Measurements from ENCODE around the gene ACTMAP.

- TF ChIP-seq, protein P1, sequence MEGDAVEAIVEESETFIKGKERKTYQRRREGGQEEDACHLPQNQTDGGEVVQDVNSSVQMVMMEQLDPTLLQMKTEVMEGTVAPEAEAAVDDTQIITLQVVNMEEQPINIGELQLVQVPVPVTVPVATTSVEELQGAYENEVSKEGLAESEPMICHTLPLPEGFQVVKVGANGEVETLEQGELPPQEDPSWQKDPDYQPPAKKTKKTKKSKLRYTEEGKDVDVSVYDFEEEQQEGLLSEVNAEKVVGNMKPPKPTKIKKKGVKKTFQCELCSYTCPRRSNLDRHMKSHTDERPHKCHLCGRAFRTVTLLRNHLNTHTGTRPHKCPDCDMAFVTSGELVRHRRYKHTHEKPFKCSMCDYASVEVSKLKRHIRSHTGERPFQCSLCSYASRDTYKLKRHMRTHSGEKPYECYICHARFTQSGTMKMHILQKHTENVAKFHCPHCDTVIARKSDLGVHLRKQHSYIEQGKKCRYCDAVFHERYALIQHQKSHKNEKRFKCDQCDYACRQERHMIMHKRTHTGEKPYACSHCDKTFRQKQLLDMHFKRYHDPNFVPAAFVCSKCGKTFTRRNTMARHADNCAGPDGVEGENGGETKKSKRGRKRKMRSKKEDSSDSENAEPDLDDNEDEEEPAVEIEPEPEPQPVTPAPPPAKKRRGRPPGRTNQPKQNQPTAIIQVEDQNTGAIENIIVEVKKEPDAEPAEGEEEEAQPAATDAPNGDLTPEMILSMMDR (IDR thresholded peaks at IDR 0.05; ENCODE audit: insufficient read depth, low read depth, low read length), result no peak
- no peak for TF ChIP-seq EZH2 (IDR thresholded peaks at IDR 0.05; ENCODE audit: insufficient read depth, low read length)
Measured at GRCh38 chr19:40798683-40799557, 48.6 kb upstream of the ACTMAP start, which contains the start of gene EGLN2.

Measured in astrocyte (in vitro differentiated cells and primary cell).